GM19452 (cell line): ENCODE results near the gene CPNE5.

ENCODE experiments used
- ATAC-seq: cut with Tn5 transposase; IDR thresholded peaks from one replicate; pipeline ENCODE4 v1.9.1; 2021; ENCODE audit not compliant: unreplicated experiment

Gene CPNE5

DNA sequence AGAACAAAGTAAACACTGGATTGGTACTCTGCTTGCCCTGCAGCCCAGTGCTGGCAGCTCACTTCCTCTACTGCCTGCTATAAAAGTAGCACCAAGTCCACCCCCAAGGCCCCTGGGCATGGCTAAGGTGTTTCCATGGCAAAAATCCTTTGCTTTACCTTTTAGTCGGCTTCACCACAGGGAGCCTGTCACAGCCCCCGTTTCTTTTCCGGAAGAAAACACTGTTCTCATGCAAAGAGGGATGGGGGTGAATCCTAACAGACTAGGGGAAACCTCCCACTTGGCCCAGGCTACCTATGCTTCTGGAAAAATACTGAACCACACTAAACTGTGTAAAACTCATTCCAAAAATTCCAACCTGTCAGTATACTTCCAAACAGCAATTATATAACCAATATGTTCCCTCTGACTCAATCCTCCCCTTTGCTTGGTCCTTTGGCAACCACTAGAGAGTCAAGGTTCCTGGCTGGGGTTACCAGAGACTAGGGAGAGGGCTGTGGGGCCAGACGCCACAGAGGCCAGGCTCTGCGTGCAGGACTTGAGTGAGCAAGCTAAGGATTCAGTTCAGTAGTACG, 19.2 kb upstream of the CPNE5 start:
- no peak for ATAC-seq

DNA sequence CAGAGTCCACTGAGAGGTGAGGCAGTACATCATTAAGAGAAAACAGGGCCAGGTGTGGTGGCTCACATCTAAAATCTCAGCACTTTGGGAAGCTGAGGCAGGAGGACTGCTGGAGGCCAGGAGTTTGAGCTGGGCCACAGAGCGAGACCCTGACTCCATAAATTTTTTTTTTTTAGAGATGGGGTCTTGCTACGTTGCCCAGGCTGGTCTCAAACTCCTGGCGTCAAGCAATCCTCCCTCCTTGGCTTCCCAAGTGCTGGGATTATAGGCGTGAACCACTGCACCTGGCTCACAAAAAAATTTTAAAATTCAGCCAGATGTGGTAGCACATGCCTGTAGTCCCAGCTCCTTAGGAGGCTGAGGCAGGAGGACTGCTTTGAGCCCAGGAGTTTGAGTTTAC, 18.1 kb upstream of the CPNE5 start:
- ATAC-seq = no peak

DNA sequence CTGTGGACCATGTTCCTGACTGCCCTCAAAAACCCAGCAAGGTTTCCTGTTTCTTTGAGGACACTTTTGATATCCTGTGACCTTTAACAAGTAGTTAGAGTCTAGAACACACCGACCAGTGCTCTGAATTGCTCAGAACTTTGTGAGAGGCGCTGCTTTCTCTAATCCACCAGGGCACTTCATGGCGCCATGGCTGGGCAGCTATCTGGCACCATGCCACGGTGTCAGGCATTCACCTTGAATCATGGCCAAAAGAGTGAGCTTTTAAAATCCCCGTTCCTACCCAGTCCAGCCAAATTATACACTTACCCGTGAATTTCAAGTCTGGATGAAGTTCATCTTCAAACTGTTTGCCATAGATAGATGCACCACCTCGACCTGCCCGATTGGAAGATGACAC, 17.0 kb upstream of the CPNE5 start:
- ATAC-seq = no peak

DNA sequence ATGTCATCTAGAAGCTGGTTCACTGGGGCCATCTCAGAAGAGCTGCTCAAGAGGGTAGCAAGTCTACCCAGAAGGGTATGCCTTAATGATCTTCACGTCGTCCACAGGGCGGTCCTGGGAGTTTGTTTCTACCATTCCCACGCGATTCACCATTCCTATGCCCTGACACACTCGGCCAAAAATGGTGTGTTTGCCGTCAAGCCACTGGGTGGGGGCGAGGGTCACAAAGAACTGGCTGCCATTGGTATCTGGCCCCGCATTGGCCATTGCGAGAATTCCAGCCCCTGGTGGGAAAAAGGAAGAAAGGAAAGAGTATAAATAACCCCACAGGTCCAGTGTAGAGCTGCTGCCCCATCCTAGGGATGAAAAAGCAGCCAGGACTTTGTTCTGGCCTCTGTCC, 16.5 kb upstream of the CPNE5 start:
- no peak for ATAC-seq

DNA sequence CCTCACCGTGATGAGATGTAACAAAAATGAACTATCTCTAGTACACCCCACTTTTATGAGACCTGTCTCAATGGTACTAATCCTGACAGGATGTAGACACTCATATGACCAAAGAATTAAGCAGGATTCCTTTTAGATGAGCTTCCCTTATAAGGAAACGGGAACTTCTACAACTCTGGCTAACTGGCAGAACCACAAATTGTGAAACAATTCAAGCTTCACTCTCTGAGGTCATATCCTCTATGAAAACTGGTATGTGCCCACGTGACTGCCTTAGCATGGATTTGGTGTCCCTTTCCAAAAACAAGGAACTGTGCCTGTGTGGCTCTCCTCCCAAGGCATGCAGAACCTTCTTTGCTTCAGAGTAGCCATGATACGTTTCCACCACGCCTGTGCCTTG, 14.1 kb upstream of the CPNE5 start:
- ATAC-seq = no peak

DNA sequence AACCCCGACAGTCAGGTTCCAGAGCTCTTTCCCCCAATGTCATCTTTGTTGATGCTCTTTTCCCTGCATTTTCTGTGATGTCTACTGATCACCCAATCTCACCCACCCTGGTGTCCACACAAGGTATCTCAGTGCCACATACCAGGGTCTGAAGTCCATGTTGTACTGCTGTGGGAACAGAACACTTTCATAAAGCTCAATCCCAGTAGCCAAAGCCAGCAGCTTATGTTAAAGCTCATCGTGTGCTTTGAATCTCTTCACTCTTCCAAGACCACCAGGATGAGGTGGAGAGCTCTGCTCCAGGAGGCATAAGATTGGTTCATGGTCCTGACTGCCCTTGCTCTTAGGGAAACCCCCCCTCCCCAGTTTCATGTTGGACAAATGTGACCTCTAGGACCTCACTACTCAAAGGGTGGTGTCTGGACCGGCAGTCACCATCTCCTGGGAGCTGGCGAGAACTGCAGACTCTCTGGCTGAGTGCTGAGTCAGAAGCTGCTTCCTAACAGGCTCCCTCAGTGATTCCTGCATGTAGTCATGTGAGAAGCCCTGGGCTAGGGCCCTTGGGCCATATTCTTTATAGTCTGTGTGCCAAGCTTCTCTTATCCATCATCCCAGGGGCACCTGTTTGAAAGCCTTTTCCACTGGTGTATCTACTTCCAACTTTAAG, 13.4 kb upstream of the CPNE5 start:
- ATAC-seq = no peak

DNA sequence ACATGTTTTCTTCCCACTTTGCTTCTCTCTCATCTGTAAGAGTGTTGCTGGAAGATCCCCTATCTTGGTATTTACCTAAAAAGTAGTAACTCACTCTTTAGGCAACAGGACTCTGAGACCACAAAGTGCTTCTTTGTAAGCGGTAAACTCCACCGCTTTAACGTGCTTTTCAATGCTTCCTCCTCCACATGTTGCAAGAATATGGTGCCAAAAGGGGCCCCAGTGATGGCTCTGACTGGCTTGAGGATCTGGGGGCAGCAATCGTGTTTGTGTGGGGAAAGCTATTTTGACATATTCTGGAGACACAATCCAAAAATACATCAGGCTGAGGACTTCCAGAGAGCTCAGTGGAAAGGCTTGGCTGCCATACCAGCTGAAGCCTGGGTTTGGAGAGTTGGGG, 12.4 kb upstream of the CPNE5 start:
- ATAC-seq = no peak

DNA sequence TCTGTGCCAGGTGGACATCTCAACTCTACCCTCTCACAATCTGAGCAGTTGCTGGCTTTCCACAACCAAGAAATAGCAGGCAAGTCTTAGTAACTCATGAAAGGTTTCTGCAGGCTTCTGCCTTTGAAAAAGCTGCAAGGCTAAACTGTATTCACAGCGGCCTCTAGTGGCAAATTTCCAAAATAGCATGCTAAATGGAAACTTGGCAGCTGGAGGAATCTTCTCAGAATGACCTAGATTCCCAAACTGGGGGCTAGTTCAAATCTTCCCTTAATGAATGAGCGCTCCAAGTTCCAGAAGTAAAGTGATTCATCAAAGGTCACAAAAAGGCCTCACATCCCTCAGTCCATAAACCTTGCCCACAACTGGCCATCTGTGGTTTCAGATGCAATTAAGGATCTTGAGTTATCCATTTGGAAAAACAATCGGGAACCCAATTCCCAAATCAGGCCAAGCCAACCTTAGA, 11.9 kb upstream of the CPNE5 start:
- ATAC-seq = no peak

DNA sequence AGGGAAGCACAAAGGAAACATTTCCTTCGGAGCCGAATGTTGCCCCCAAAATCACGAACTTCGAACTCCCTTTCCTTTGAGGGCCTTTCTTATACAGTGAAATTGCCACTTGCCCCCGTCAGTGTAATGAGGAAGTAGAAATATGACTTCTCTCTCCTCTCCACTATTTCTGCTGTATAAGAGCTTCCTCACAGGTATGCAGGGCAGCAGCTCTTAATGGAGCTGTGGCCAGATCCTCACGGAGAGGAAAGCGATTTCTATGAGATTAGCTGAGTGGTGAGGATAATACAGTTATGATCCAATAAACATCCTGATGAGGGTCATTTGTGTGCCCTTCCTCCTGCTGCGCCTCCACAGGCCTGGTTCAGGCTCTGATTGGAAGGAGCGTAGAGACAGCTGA, 10.8 kb upstream of the CPNE5 start:
- no peak for ATAC-seq

DNA sequence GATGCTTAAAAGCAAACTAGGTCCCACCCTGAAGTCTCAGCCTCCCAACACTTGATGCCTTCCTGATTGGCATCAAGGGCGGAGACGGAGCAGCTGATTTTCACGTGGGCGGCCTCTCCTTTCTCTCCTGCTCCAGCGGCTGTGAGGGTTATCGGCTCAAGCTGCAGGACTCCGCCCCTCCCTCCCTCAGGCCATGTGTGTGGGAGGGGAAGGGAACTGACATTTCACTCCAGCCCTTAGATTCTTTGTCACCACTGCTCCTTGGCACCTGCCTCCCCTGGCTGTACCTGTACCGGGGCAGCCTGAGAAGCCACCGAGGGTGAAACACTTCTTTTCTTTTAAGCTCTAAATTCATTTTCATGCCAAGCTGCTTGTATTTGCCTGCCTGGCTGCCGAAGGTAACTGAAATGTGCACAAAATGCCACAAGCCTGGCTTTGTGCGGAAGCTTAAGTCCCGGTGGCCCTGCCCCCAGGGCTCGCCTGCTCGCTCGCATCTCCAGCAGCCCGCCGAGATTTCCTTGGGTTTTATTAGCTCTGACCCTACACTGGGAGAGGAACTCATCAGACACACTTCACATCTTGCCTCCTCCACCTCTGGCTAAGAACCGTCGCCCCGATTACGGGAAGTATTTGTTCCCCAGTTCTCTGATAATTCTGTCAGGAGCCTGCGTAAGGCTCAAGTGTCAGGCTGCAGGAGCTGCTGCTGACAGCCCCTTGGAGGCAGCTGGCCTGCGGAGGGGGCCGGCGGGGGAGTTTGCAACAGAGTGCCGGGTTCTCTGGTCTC, 9.6 kb upstream of the CPNE5 start:
- no peak for ATAC-seq

DNA sequence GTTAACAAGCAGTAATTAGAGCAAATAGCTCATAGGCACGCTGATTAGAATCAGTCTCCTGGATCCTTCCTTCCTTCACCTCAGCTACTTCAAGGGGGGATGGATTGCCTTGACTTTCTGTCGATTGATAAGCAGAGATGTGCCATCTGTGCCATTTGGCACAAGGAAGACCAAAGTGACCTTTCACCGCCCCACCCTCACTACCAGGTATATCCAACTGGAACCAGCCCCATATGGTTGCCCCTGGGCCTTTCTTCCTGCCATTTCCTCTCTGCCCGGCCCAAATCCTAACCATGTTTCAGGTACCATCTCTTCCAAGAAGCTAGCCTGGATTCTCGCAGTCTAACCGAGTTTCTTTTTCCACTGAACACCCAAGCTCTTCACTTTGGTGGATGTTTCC, 8.7 kb upstream of the CPNE5 start:
- ATAC-seq = no peak

DNA sequence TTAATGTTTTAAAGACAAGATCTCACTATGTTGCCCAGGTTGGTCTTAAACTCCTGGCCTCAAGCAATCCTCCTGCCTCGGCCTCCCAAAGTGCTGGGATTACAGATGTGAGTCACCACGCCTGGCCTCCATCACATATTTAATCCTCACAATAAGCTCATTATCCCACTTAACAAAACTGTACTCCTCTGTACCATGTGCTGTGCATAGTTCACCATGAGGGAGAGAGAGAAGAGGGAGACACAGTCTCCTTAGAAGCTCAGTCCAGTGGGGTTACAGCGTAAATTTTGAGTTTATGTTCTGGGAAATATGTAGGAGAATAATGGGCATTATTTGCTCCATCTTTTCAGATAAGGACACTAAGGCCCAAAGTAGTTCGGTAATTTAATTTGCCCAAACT, 7.9 kb upstream of the CPNE5 start:
- ATAC-seq = no peak

DNA sequence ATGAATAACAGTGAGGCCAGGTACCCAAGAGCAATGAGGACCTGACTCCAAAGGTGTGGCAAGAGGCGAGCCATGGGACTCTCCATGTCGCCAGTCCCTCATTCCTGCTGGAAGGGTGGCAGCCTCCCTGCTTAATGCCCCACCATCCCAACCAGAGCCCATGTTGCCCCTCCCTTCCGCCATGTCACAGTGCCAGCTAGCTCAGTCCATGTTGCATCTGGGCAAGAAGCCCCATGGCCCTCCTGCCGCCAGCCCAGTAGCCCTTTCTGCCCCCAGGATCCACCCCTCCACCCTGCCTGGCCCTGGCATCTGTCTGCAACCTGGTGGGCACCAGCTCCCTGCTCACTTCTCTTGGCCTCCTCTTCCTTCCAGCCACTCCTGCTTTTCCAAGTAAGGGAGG, 6.0 kb upstream of the CPNE5 start:
- no peak for ATAC-seq

DNA sequence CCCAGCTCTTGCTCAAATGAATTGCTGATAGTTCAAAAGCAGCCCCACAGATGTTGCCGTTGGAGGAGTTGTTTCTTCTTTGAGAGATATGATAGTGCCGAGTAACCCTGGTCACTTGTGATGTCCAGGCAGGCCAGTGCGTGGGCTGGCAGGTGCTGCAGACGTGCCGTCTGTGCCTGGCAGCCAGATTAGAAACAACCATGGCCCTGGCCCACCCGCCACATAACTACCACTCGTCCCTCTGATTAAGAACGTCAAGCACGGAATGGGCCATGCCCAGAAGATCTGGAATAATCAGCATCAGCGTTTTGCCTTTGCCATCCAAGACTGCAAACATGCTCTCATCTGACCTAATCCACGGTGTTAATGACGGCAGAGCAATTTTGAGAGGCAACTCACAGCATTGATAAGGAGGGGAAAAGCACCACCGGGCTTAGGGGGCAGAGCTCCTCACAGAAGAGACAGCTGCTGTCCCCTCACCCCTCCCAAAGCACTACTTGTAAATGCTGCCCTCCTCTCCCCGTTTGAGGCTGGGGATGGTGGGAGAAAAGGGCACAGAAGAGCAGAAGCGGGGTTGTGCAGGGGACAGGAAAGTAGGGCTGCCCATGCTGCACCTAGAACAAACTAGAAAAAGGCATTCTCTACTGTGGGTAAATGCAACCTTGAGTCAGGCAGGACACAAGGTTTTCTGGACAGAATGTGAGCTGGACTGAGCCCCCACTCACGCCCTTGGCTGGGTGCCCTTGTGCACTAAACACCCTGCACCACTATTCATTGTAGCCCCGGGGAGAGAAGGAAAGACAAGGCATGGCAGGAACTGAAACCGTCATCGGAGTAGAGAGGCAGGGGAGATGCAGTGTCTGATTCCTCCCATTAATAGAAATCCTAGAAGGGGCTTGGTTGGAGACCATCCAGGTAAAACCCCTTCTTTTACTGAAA, 5.3 kb upstream of the CPNE5 start:
- ATAC-seq = no peak

DNA sequence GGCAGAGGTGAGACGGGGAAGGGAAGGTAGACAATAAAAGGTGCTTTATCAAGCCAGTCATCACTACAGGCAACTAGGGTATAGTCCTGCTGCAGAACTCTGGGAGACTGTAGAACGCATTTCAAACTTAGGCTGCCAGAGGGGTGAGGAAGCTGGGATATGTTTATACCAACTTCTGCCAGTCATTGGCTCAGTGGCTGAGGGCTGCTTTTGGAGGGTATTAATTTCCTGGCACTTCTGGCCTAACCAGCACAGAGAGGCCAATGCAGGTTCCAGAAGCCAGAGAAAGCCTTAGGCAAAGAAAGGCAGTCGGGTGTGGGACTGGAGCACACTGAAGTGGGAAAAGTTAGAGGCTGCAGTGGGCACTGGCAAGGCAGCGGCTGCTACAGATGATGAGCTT, 3.9 kb upstream of the CPNE5 start:
- ATAC-seq = no peak

DNA sequence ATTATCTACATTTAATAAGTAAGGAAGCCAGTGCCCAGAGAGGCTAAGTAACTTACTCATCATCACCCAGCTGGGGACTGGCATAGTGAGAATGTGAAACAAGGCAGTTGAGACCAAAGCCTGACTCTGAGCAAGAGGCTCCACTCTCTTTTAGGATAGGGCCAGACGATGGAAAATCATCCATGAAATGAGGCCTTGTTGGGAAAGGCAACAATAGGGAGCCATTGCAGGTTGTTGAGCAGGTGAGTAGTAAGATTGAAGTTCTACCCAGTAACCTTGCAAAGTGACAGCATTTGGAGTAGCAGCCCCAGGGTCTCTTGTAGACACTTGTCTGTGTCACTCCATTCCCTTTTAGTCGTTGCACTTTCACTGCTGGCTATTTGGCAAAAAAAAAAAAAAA, 2.5 kb upstream of the CPNE5 start:
- no peak for ATAC-seq

DNA sequence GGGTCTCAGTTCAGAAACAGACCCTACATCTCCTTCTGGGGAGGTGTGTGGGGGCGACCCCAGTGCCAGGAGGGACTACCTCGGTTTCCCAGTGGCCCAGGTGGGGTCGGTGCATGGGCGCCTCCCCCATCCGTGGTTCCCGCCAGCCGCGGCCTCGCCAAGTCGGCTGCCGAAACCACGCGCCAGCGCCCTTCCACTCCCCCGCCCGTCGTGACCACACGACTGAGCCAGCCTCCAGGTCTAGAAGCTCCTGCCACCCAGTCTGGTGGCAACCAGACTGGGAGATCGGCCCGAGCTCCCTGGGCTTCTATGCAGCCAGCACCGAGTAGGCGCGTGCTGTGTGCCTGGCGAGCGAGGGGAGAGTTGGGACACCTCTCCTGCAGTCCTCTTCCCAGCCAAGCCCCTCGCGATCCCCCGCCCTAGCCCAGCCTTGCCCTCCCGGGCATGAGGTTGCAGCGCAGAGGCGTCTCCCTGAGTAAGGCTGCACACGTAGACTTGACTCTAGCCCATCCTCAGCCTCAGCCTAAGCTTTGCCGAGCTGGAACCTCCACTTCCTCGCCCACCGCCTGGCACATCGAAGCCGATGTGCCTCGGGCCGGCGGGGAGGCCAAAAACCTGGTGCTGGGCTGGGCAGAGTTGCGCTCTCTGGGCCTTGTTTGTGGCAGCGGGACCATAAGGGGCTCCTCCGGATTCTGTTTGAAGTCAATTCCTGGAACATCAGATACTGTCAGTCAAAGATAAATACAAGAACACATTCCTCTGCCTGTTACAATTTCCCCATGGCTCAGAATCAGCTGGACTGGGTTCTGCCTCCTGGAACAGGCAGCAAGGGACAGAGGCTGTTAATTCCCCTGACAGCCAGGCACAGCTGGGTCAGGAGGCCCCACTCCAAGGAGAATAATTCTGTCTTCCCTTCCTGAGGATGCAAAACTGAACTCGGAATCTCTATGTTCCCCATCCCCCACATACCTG, 1.5 kb upstream of the CPNE5 start:
- no peak for ATAC-seq

DNA sequence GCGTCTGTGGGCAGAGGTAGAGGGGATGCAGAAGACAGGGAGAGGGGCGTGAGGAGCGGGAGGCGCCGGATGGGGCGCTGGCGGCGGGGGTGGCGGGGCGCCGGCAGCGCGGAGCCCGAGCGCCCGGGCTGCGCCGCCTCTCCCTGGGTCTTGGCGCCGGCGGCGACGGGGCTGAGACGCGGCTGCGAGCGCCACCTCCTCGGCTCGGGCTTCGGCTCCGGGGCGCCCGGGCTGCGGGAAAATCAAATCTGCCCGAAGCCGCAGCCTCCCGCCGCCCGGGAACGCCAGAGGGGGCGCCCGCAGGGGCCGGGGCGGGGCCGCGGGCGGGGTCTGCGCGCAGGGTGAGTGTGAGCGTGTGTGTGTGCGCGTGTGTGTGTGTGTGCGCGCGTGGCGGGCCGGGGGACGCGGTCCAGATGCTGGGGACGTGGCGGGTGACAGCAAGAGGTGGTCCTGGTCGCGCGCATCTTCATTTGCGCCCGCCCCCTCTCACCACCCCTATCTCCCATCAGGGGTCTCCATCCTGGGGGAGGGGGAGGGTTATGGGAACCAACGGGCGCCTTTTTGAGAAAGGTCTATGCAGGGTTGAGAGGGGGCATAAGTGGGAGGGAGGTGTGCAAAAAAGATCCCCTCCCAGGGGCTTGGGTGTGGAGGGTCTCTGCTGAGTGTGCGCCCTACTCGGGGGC, 646 bp upstream of the CPNE5 start:
- no peak for ATAC-seq

DNA sequence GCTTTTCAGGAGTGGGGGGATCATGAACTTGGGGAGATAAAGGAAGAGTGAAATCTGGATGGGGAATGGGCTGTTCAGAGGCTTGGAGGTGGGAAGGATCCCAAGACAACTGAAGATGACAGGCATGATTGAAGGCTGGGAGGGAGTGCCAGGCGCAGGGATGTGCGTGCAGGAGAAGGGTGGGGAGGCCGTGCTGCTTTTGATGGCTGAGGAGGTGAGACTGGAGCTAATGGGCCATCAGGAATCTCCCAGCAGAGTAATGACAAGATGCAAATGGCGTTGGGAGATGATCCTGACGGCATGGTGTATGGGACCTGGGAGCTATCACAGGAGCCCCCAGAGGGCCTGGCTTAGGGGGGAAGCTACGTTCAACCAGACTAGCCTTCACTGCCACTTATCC, 1.6 kb downstream of the CPNE5 start:
- ATAC-seq = no peak

DNA sequence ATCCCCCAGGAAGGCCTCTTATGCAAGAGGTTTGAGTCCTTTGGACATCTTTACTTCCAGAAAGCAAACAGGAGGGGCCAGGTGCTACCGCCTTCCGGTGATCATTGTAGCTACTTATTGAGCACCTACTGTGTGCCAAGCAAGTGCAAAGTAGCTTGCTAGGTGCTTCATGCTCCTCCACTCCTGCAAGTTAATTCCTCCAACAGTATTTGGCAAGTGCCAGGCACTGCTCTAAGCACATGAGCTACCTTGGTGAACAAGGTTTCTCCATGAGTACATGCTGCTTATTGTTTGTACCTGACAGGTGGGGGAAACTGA, 2.3 kb downstream of the CPNE5 start:
- no peak for ATAC-seq
